HCT116 (cell line): Measurements from ENCODE around the gene BACH1. TPM values are rescaled to one million over a fixed set of nuclear protein-coding genes. Genes with fewer than 3 reads are reported as not detected.

Experiments
- ATAC-seq: fragments of 200-7000 bp; cut with Tn5 transposase; 2 replicates; pipeline ENCODE4 v1.9.1; 2020; ENCODE audit warnings: mild to moderate bottlenecking, moderate library complexity
- BruUV-seq: library from RNA; stranded (reverse); fragments of 400-500 nt; replicated peaks from 2 replicates; lab custom pipeline; 2021; lab: Mats Ljungman, UMichigan
- CTCF ChIA-PET: fragments of 300-600 bp; sonication (Branson Sonifier 250); formaldehyde crosslinking; loops from one replicate; lab custom pipeline; 2021; ENCODE audit warnings: antibody characterized with exemption; lab: Charles Lee
- POLR2A ChIA-PET: fragments of 300-600, 350-600 bp; sonication (Branson Sonifier 250); formaldehyde crosslinking; loops from one replicate; lab custom pipeline; 2021; ENCODE audit warnings: antibody characterized with exemption; lab: Charles Lee
- RAD21 ChIA-PET, 2 experiments: fragments of 300-600 bp; sonication (Branson Sonifier 250); formaldehyde crosslinking; loops; one replicate each; lab custom pipeline; 2023; ENCODE audit warnings: low total read pairs in 2 of 2; ENCODE audit not compliant: uncharacterized antibody in 2 of 2, unreplicated experiment in 2 of 2, low non-redundant PET in 1 of 2; lab: Charles Lee
- DNase-seq: peaks from one replicate; pipeline ENCODE4 v3.0.0-alpha.2; 2010; ENCODE audit warnings: low read depth, low spot score
- H2AFZ ChIP-seq: fragments of 200-600 bp; shearing (Covaris generic), sonication (generic); 2 replicates; pipeline ENCODE4 v1.6.1; 2017; ENCODE audit warnings: low read depth, mixed run types, mixed read lengths, antibody characterized with exemption, low read length; ENCODE audit not compliant: poor library complexity, severe bottlenecking
- H3K27ac ChIP-seq: 2 replicates; pipeline ENCODE4 v1.5.1; 2012; ENCODE audit warnings: low read depth, low read length
- H3K27me3 ChIP-seq: fragments of 200-600 bp; sonication (generic); 2 replicates; pipeline ENCODE4 v1.6.1; 2016; ENCODE audit warnings: mixed run types, low read length, mixed read lengths; ENCODE audit not compliant: insufficient read depth
- H3K36me3 ChIP-seq, 2 experiments: fragments of 200-500 bp in 1 of 2; fragments of 200-600 bp in 1 of 2; sonication (Bioruptor generic) in 1 of 2; sonication (generic) in 1 of 2; 2 replicates each; pipeline versions ENCODE4 v1.5.1 to v1.6.1; 2014 to 2016; ENCODE audit warnings: low read length in 2 of 2, inconsistent platforms in 1 of 2, mixed read lengths in 1 of 2, mixed run types in 1 of 2; ENCODE audit not compliant: insufficient read depth in 2 of 2, control insufficient read depth in 1 of 2
- H3K4me1 ChIP-seq, 2 experiments: fragments of 200-600 bp in 1 of 2; sonication (generic) in 1 of 2; 2 replicates each; pipeline versions ENCODE4 v1.5.1 to v1.6.1; 2012 to 2017; ENCODE audit warnings: low read length in 2 of 2, inconsistent platforms in 1 of 2, mild to moderate bottlenecking in 1 of 2, mixed read lengths in 1 of 2, mixed run types in 1 of 2, moderate library complexity in 1 of 2; ENCODE audit not compliant: insufficient read depth in 2 of 2, control insufficient read depth in 1 of 2
- H3K4me2 ChIP-seq: fragments of 200-600 bp; sonication (generic); 2 replicates; pipeline ENCODE4 v1.6.1; 2017; ENCODE audit warnings: mixed run types, low read length, mixed read lengths
- H3K4me3 ChIP-seq, 2 experiments: fragments of 200-600 bp in 1 of 2; sonication (generic) in 1 of 2; replicated peaks in 1 of 2; 2 replicates each; pipeline ENCODE4 v1.5.1; 2011 to 2016; ENCODE audit warnings: low read length in 2 of 2, control low read depth in 1 of 2, low read depth in 1 of 2, mild to moderate bottlenecking in 1 of 2, mixed read lengths in 1 of 2, mixed run types in 1 of 2
- H3K79me2 ChIP-seq: fragments of 200-600 bp; sonication (generic); 2 replicates; pipeline ENCODE4 v1.6.1; 2017; ENCODE audit warnings: mild to moderate bottlenecking, mixed run types, low read length, moderate library complexity, mixed read lengths; ENCODE audit not compliant: insufficient read depth
- H3K9ac ChIP-seq: fragments of 200-600 bp; sonication (generic); 2 replicates; pipeline ENCODE4 v1.6.1; 2016; ENCODE audit warnings: low read length, mixed read lengths
- H3K9me2 ChIP-seq: fragments of 200-600 bp; sonication (generic), shearing (Covaris generic); 2 replicates; pipeline ENCODE4 v1.6.1; 2017; ENCODE audit warnings: mixed run types, mild to moderate bottlenecking, moderate library complexity; ENCODE audit not compliant: insufficient read depth
- H3K9me3 ChIP-seq, 2 experiments: fragments of 200-500 bp in 1 of 2; fragments of 200-600 bp in 1 of 2; sonication (Bioruptor generic) in 1 of 2; sonication (generic) in 1 of 2; 2 replicates each; pipeline ENCODE4 v1.6.1; 2014 to 2017; ENCODE audit warnings: low read length in 2 of 2, mixed read lengths in 2 of 2, inconsistent platforms in 1 of 2, low read depth in 1 of 2, mild to moderate bottlenecking in 1 of 2, mixed run types in 1 of 2, moderate library complexity in 1 of 2; ENCODE audit not compliant: control insufficient read depth in 1 of 2, insufficient read depth in 1 of 2
- H4K20me1 ChIP-seq: fragments of 200-600 bp; sonication (generic), shearing (Covaris generic); 2 replicates; pipeline ENCODE4 v1.6.1; 2017; ENCODE audit warnings: mixed run types, mild to moderate bottlenecking, moderate library complexity; ENCODE audit not compliant: insufficient read depth
- ATF3 ChIP-seq: IDR thresholded peaks from 2 replicates; pipeline ENCODE4 v1.6.1; 2012
- CBX3 ChIP-seq: IDR thresholded peaks from 2 replicates; pipeline ENCODE4 v1.6.1; 2012; ENCODE audit warnings: low read depth
- CEBPB ChIP-seq: IDR thresholded peaks from 2 replicates; pipeline ENCODE4 v1.6.1; 2012; ENCODE audit warnings: low read depth
- EZH2phosphoT487 ChIP-seq: fragments of 200-600 bp; IDR thresholded peaks from 2 replicates; pipeline ENCODE4 v1.6.1; 2018; ENCODE audit warnings: antibody characterized with exemption, borderline replicate concordance
- JUND ChIP-seq: IDR thresholded peaks from 2 replicates; pipeline ENCODE4 v1.6.1; 2012
- SIN3A ChIP-seq: IDR thresholded peaks from 2 replicates; pipeline ENCODE4 v1.6.1; 2012; ENCODE audit warnings: low read depth
- SRF ChIP-seq: IDR thresholded peaks from 2 replicates; pipeline ENCODE4 v1.6.1; 2012; ENCODE audit warnings: low read depth
- YY1 ChIP-seq: IDR thresholded peaks from 2 replicates; pipeline ENCODE4 v1.6.1; 2011; ENCODE audit warnings: low read length, low read depth, moderate library complexity, mild to moderate bottlenecking; ENCODE audit not compliant: insufficient replicate concordance; ENCODE audit errors: extremely low read depth
- ZBTB33 ChIP-seq: IDR thresholded peaks from 2 replicates; pipeline ENCODE4 v1.6.1; 2011; ENCODE audit warnings: mild to moderate bottlenecking, low read length, moderate library complexity; ENCODE audit not compliant: insufficient replicate concordance; ENCODE audit errors: extremely low read depth
- ZFX ChIP-seq: fragments of 450-650 bp; IDR thresholded peaks from 2 replicates; pipeline ENCODE4 v1.6.1; 2017
- ZNF274 ChIP-seq: fragments of 200-500 bp; sonication (Bioruptor generic); IDR thresholded peaks from 2 replicates; pipeline ENCODE4 v1.6.1; 2014; ENCODE audit warnings: mild to moderate bottlenecking, low read depth, low read length, inconsistent platforms
- intact Hi-C: fragments of 100-400 bp; cut with micrococcal nuclease; formaldehyde crosslinking; loops from 2 replicates; pipeline ENCODE4 v1.10.0; 2022
- total RNA-seq: library from RNA; stranded (reverse); gene quantifications from one replicate; pipeline ENCODE4 v1.2.1, GENCODE V29; 2021; ENCODE audit not compliant: unreplicated experiment

BACH1 gene
- total RNA-seq, 1 experiment from 2014 or later: 28.4 TPM

- ChIA-PET CTCF (no interaction called here), POLR2A (no interaction called here), RAD21 (no interaction called here)
- ATAC-seq: no peak
- DNase-seq: no peak
- Histone ChIP-seq H2AFZ (no peak overlapping the region), H3K27me3 (no peaks in the 10 kb centered on the region), H3K4me3 (no peak overlapping the region), H4K20me1 (no peaks in the 10 kb centered on the region), H3K4me1 (peaks cover 0 to 3% of the 10 kb centered on the region in 2 experiments; a peak in 1 of 4 replicates), H3K36me3 (no peaks in the 10 kb centered on the region), H3K9ac (no peak overlapping the region), H3K79me2 (peaks cover 100% of the 10 kb centered on the region), H3K4me2 (no peak overlapping the region), H3K9me2 (no peaks in the 10 kb centered on the region), H3K9me3 (no peaks in the 10 kb centered on the region), H3K27ac (no peak overlapping the region)
- intact Hi-C loops: no loop called here
- BruUV-seq: no TSS peak
- TF ChIP-seq CBX3: no peak
- TF ChIP-seq ZNF274: no peak
- TF ChIP-seq ATF3: no peak
- TF ChIP-seq ZBTB33: no peak
- no peak for TF ChIP-seq CEBPB
- TF ChIP-seq JUND: no peak
These were observed 18.1 kb downstream of the BACH1 start for GRCh38 chr21:29316806-29317205.

GRCh38 chr21:29318354-29318753 lies 19.6 kb downstream of the BACH1 start:
- ChIA-PET RAD21 (no interaction called here), POLR2A (no interaction called here)
- no TSS peak for BruUV-seq

More at GRCh38 chr21:29318354-29318753, 19.6 kb downstream of the BACH1 start:
- H3K9me2 ChIP-seq: no peaks in the 10 kb centered on the region
- H4K20me1 ChIP-seq: no peaks in the 10 kb centered on the region
- intact Hi-C loops: no loop called here
- DNase-seq (no peak), ATAC-seq (no peak)
- no peak overlapping the region for H2AFZ ChIP-seq
- H3K9me3 ChIP-seq: no peaks in the 10 kb centered on the region
- no peaks in the 10 kb centered on the region for H3K36me3 ChIP-seq
- no peak overlapping the region for H3K4me2 ChIP-seq
- CTCF ChIA-PET: interaction anchor here (1.2 kb wide), 1 partner anchor 154 kb away, joined by 3 read pairs; no protein-coding TSS in a partner anchor
- peaks cover 100% of the 10 kb centered on the region for H3K79me2 ChIP-seq
- H3K4me3 ChIP-seq: no peak overlapping the region
- H3K27me3 ChIP-seq: no peaks in the 10 kb centered on the region
- TF ChIP-seq ZBTB33 (no peak), ZFX (no peak), EZH2phosphoT487 (no peak), SIN3A (no peak), JUND (no peak), SRF (no peak), YY1 (no peak)
- H3K9ac ChIP-seq: no peak overlapping the region
- H3K4me1 ChIP-seq: peaks cover 0 to under 1% of the 10 kb centered on the region in 2 experiments; a peak in 1 of 4 replicates
- no peak overlapping the region for H3K27ac ChIP-seq
